Activated T-cell treated with anti-CD3 and anti-CD28 coated beads for 1 hour (primary cell): ENCODE data around the gene PSMB11.

Experiments used
- DNase-seq: peaks from one replicate; pipeline ENCODE4 v3.0.0-alpha.2; 2020; ENCODE audit warnings: low read depth

PSMB11 gene

GRCh38 chr14:23089498-23090253, 47.7 kb downstream of the PSMB11 start:
- no peak for DNase-seq

DNA sequence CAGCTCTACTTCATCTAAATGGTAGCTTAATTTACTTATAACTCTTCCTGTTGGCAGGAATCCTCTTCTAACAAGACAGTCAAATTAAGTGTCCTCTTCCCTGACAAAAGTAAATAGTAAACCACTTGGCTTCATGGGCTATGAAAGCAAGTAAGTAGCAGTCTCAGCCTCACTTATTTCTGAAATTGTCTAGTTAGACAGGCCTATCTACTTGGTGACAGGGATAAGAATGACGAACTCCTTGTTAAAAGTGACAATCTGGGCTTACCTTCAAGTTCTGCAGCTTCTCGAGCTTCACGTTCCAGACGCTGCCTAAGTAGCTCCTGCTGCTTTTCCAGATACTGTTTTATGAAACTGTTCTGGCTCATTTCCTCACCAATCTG, 48.2 kb downstream of the PSMB11 start:
- no peak for DNase-seq

DNA sequence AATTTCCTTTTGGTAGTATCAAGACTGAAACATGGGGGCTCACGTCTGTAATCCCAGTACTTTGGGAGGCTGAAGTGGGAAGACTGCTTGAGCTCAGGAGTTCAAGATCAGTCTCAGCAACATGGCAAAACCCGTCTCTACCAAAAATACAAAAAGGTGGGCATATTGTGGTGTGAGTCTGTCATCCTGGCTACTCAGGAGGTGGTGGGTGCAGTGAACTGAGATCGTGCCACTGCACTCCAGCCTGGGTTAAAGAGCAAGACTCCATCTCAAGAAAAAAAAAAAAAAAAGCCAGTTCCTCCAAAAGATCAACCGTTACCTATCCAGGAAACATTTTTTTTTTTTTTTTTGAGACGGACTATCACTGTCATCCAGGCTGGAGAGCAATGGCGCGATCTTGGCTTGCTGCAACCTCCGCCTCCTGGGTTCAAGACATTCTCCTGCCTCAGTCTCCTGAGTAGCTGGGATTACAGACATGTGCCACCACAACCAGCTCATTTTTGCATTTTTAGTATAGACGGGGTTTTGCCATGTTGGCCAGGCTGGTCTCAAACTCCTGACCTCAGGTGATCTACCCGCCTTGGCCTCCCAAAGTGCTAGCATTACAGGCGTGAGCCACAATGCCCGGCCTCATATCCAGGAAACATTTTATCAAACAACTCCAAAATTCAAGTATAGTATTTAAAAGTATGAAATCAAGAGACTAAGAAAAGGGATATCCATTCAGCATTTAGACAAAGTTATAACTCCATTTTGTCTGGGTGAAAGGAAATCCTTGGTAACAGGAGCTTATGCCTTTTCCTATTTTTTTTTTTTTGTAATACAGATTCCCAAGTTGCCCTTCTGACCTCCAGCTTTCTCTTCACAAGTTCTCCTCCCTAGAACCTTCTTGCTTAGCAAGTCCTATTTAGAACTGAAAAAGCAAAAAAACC, 49.5 kb downstream of the PSMB11 start:
- DNase-seq, result no peak

DNA sequence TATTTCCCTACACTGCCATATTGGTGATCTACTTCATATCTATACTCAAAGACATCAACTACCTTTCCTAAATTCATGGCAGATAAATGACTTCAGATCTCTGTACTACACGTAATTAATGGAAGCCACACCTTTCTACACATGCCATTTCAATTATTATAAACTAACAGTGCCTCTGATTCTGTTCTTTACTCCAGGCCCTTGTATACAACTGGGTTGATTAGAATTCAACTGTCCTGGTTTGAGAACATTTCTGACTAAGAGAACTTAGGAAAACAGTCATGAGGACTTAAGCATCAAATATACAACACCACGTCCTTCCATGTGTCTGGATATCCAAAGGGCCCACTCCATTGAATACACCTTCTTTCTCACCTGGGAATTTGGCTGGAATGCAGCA, 51.1 kb downstream of the PSMB11 start:
- no peak for DNase-seq

DNA sequence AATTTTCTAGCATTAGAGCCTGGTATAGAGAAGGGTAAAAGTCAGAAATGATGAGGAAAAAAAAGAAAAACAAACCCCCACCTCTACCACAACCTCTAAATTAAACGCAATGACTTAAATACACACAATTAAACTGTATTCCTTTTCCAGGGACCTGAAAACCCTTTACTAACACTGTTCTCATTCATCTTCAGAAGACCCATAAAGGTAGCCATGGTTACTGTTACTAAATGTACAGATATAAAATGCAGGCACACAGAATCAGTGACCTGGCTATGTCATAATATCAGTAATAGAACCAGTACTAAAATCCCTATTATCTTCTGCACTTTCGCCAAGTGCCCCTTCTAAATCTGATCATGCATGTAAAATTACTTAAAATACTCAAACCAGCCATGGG, 51.5 kb downstream of the PSMB11 start:
- DNase-seq, result no peak
